ENCODE measurements around the gene BMAL1.
"Not testable (repeated sequence)": the region's sequence is repeated elsewhere in the genome, so short reads cannot be mapped to it uniquely, and the experiment has no call there.

Gene BMAL1

DNA sequence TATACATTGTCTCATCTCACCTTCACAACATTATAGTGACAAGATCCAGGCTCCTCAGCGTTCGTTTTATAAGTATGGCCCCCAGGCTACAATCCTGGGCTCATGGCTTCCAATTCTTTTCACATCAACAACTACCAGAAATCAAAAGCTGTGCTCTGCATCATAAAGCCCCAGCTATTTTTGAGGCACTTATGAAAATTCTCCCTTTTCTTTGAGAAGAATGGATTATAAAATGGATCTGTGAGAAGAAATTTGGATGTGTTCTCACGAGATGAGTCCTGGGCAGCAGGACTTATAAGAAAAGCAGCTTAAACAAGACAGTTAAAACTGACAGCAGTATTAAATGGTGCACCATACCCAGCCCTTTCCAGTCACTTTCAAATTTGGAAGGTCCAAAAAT is 105.2 kb downstream of the BMAL1 start:
- DNase-seq (ENCODE audit: low spot score), result no peak

DNA sequence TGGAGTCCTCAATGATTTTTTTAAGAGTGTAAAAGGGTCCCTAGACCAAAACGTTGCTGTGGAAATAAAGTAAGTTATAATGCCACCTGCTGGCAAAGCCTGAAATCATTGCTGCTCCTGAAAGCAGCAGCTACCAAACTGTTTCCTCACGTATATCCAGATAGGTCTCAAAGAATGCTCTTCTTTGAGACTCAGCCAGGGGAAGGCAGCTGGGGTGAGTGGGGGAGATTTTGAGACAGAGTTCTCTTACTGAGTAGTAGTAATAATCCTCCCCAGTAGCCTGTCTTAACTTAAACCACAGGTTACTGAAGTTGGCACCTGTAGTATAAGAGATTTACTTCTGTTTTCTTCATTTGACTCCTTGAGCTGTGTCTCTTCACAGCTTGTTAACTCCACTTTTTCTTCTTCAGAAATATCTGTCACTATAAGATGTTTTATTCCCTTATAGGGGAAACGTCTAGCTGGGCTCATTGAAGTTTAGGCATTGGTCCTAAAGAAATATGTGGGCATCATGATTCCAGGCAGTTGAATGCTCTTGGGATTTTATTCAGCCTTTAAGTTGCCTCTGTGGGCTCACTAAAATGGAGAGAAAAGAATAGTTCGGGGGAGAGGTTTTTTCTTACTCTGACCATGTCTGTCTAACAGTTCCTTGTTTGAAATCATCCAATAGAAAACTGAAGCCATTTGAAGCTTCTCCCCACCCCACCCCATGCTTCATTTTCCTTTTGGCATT is 107.5 kb downstream of the BMAL1 start:
- DNase-seq (ENCODE audit: low spot score), result no peak

- DNase-seq (ENCODE audit: low spot score), result no peak
These were observed 109.0 kb downstream of the BMAL1 start for GRCh38 chr11:13386567-13386966.

DNA sequence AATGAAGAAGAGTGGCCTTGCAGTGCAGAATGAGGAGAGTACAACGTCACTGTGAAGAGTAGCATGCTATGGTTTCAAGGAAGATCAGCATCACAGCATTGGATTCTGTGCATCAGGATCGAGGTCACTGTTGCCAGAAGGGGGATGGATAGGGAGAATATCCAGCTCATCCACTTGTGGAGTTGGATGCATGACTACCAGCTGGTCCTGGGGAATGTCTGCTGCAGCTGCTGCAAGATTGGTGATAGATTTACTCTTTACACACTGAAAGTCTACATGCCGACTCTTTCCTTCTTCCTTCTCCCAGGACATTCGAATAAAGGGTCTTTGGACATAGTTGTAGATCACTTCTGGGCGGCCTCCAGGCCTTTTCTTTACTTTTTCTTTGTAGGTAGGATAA is 111.2 kb downstream of the BMAL1 start:
- no peak for DNase-seq (ENCODE audit: low spot score)

DNA sequence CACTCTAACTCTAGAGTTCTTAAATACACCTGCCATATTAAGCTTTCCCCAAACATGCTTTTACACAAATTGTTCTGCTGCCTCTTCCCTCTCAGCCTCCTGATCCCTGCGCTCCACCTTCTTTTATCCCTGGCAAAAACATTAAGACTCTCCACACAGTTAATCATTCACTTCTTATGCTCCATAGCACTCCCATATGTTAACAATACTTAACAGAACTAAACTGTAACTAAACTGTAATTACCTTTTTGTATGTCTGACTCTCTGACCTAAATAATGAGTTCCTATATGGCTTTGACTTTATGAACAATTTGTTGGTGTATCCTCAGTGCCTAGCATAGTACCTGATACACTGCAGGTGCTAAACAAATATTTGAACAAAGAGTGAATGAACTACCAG is 113.6 kb downstream of the BMAL1 start:
- no peak for DNase-seq (ENCODE audit: low spot score)

GRCh38 chr11:13398335-13398734 is 120.7 kb downstream of the BMAL1 start:
- not testable (repeated sequence) for DNase-seq (ENCODE audit: low spot score)

DNA sequence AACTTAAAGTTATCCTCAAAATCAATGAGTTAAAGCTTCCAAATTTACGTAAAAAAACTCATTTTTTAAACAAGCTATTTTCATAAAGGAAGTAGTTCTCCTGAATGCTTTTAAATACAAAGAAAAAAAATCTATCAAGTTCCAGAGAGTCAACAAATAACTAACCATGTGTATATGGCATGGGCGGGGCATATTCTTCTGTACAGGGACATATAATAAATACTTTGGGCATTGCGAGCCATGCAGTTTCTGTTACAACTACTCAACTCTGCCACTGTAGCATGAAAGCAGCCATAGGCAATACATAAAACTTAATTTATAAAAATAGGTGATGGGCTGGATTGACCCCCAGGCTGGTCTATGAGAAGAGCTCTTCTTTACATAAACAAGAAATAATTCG is 127.6 kb downstream of the BMAL1 start:
- DNase-seq (ENCODE audit: low spot score), result no peak

DNA sequence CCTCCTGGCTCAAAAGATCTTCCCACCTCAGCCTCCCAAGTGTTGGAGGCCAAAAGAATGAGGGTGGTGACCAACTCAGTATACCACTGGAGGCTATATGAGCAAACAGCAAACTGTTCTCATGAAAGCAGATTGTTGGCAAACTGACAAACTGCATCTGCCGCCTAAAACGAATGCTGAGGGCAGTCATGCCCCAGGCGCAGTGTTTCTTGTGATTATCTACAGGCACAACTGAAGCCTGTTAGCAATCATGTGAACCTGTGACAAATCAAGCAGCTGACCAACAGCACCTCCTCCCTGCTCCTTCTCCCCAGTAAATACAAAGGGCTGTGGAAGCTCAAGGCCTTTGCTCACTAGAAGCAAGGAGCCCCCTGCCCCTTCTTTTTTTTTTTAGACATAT is 137.6 kb downstream of the BMAL1 start:
- DNase-seq (ENCODE audit: low spot score), result no peak

DNA sequence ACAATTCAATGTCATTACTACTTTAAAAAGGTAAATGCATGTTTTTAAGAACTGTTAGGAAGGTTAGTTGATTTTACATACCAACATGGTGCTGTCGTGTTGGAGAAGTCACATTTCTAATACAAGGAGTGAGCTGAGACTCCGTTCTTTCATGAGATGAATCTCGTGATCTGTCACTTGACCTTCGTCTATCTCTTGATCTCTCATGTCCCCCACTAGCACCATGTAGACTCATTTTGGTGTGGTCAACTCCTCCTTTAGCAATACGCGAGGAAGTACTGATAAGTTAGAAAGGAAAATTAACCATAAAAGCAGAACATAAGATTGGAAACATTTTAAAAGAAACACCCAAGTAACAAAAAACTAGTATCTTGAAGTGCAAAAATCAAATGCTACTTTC is 144.0 kb downstream of the BMAL1 start:
- no peak for DNase-seq (ENCODE audit: low spot score)

DNA sequence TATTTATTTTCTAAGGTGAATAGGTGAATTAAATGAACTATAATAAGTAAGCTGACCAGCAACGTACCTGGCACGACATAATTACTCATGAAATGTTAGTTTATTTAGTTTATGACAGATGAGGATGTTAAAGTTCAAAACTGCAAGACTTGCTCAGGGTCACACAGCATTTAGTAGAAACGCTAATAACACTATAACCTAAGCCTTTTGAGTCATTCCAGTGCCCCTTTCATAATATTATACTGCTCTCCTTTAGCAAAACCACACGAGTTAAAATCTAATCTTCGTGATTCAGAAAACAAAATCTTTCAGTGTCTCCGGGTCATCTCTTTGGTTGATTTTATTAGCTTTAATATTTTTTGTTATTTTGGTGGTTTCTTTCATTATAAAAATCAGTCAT is 145.8 kb downstream of the BMAL1 start:
- no peak for DNase-seq (ENCODE audit: low spot score)

- DNase-seq (ENCODE audit: low spot score), result no peak
These were observed 149.8 kb downstream of the BMAL1 start for GRCh38 chr11:13427440-13427839.

GRCh38 chr11:13429288-13429687 is 151.7 kb downstream of the BMAL1 start:
- no peak for DNase-seq (ENCODE audit: low spot score)

DNA sequence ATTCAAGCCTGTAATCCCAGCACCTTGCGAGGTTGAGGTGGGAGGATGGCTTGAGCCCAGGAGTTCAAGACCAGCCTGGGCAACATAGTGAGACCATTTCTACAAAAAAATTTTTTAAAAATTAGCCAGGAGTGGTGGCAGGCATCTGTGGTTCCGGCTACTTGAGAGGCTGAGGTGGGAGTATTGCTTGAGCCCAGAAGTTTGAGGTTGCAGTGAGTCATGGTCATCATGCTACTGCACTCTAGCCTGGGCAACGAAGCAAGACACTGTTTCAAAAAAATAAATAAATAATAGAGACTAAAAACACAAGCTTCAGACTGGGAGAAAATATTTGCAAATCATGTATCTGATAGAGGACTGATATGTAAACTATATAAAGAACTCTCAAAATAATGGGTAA is 152.2 kb downstream of the BMAL1 start:
- no peak for DNase-seq (ENCODE audit: low spot score)

DNA sequence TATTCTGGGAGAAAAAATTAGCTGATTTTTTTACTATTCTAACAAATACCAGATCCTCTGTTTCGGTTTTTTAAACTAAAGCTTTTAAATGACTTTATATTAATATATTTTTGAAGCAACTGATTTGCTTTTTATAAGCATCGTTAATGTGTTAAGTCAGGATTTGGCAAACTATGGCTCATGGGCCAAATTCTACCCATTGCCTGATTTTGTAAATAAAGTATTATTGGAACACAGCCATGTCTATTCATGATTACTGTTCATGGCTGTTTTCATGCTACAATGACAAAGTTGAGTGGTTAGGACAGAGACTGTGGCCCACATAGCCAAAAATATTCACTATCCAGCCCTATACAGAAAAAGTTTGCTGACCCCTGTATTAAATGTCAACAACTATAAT is 155.8 kb downstream of the BMAL1 start:
- no peak for DNase-seq (ENCODE audit: low spot score)

DNA sequence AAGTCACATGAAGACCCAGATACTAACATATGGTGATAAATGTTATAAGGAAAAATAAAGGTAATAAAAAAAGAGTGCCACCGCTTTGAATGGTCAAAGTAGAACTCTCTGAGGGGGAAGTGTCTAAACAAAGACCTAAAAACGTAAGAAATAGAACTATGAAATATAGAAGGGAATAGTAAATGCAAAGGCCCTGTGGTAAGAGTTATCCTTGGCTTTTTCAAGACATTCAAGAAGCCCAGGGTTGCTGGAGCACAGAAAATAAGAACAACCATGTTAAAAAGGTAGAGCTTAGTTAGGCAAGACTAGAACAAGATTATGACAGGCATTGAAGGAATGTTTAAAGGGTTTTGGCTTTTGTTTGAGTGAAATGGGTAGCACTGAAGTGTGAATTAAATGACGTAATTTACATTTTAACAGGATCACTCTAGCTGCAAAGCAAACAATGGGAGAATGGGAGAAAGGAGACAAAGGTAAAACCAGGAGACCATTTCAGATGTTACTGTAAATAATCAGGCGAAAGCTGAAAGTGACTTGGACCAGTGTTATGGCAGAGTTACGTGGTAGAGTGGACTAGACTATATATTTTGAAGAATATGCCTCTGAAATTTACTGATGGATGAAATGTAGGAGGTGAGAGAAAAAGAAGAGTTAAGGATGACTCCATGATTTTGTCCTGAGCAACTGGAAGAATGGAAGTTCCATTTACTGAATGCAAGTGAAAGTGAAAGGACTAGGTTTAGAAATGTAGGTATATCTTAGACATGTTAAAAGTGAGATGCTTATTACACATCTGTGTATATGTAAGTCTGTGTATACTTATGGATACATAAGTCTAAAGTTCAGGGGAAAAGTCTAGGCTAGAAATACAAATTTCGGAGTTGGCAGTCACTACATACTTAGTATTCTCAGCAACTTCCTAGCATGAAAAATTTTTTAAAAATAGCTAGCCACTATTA is 156.9 kb downstream of the BMAL1 start:
- DNase-seq (ENCODE audit: low spot score), result no peak

DNA sequence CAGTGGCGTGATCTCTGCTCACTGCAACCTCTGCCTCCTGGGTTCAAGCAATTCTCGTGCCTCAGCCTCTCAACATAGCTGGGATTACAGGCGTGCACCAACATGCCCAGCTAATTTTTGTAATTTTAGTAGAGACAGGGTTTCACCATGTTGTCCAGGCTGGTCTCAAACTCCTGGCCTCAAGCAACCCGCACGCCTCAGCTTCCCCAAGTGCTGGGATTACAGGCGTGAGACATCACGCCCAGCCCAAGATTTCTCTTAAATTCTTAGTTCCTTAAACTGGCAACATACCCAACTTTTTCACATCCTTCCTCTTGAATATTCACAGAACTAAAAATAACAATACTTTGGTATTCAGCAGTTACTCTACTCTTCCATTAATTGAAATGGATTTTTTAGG is 159.2 kb downstream of the BMAL1 start:
- not testable (repeated sequence) for DNase-seq (ENCODE audit: low spot score)

Measured in ecto neural progenitor cell (in vitro differentiated cells).